ENCODE results near the gene ZBTB18.

GRCh38 chr1:244104309-244105060 is 53.4 kb downstream of the ZBTB18 start:
- TF ChIP-seq CTCF (IDR thresholded peaks at IDR 0.05): no peak
- no peak for TF ChIP-seq EP300 (IDR thresholded peaks at IDR 0.05)
- no peak for TF ChIP-seq POLR2A (IDR thresholded peaks at IDR 0.05)
